Kidney (tissue), 14 donors: ENCODE measurements around the gene CELF4. TPM values are rescaled to one million over a fixed set of nuclear protein-coding genes. Genes with fewer than 3 reads are reported as not detected.
A peak's percentile ranks its signal among the peaks of the same experiment; 100 is the strongest.

Source experiments
- DNase-seq, 5 donors: peaks; one replicate each; pipeline ENCODE4 v3.0.0-alpha.2; 2013 to 2020
- FAIRE-seq: peaks from 2 replicates; lab custom pipeline; 2012; peaks lifted over from hg19 to GRCh38; lab: Jason Lieb, UNC
- H3K27ac ChIP-seq, 2 donors: one replicate each; pipeline ENCODE4 v1.7.0; 2013; ENCODE audit warnings: low read depth in 2 of 2, low read length in 2 of 2, inconsistent platforms in 1 of 2
- H3K27me3 ChIP-seq: one replicate; pipeline ENCODE4 v1.7.1; 2013; ENCODE audit warnings: low read length, inconsistent platforms; ENCODE audit not compliant: control insufficient read depth, insufficient read depth
- H3K36me3 ChIP-seq, 3 donors: one replicate each; pipeline versions ENCODE4 v1.7.0 to v1.7.1; 2013; ENCODE audit warnings: low read length in 3 of 3, control low read depth in 1 of 3, inconsistent platforms in 1 of 3; ENCODE audit not compliant: insufficient read depth in 3 of 3, control insufficient read depth in 2 of 3
- H3K4me1 ChIP-seq, 3 donors: one replicate each; pipeline versions ENCODE4 v1.7.0 to v1.7.1; 2013; ENCODE audit warnings: low read length in 3 of 3, inconsistent platforms in 1 of 3, low read depth in 1 of 3; ENCODE audit not compliant: control insufficient read depth in 2 of 3, insufficient read depth in 2 of 3
- H3K4me3 ChIP-seq, 3 donors: one replicate each; pipeline versions ENCODE4 v1.7.0 to v1.8.1; 2013; ENCODE audit warnings: low read length in 3 of 3, control low read depth in 1 of 3, inconsistent platforms in 1 of 3
- H3K9ac ChIP-seq, 3 donors: one replicate each; pipeline versions ENCODE4 v1.7.0 to v1.7.1; 2013; ENCODE audit warnings: low read length in 3 of 3, control low read depth in 1 of 3, inconsistent platforms in 1 of 3
- H3K9me3 ChIP-seq, 3 donors: one replicate each; pipeline versions ENCODE4 v1.7.0 to v1.7.1; 2013; ENCODE audit warnings: low read length in 3 of 3, control low read depth in 1 of 3, inconsistent platforms in 1 of 3; ENCODE audit not compliant: control insufficient read depth in 2 of 3, insufficient read depth in 1 of 3
- CTCF ChIP-seq: IDR thresholded peaks from 3 replicates; pipeline ENCODE4 v1.5.1; 2012; ENCODE audit warnings: mild to moderate bottlenecking, moderate library complexity, borderline replicate concordance; ENCODE audit not compliant: insufficient read depth; ENCODE audit errors: extremely low read depth
- intact Hi-C: fragments of 100-400 bp; cut with DNase I; formaldehyde crosslinking; loops from one replicate; pipeline ENCODE4 v1.11.1; 2022
- polyA plus RNA-seq: library from polyadenylated mRNA; stranded (reverse); fragments of 350-450 nt; fragmentation: Illumina TruSeq; extraction: RNeasy Lipid Tissue Mini Kit (QIAGEN cat#74804); gene quantifications from one replicate; pipeline ENCODE4 v1.2.3, GENCODE V29; 2014; ENCODE audit warnings: low read depth, low replicate concordance; ENCODE audit not compliant: insufficient read depth
- total RNA-seq: library from RNA; stranded (reverse); fragmentation: NEBNext Ultra II Directional; extraction: Animal tissue kit (Norgen Biotek cat#: 25700); gene quantifications from one replicate; pipeline ENCODE4 v1.2.1, GENCODE V29; 2021
- donor health status: control.
- donor health status: control.
- donor health status: control.
- donor health status: control.
- donor health status: control.
- donor health status: DM: yes; HTN: yes; CAD: no.
- donor health status: Normal renal cell carcinoma (clear cell type).

CELF4 gene
- total and polyA plus RNA-seq, 2 donors from 2014 or later, result 0.85 to 1.5 TPM

DNA sequence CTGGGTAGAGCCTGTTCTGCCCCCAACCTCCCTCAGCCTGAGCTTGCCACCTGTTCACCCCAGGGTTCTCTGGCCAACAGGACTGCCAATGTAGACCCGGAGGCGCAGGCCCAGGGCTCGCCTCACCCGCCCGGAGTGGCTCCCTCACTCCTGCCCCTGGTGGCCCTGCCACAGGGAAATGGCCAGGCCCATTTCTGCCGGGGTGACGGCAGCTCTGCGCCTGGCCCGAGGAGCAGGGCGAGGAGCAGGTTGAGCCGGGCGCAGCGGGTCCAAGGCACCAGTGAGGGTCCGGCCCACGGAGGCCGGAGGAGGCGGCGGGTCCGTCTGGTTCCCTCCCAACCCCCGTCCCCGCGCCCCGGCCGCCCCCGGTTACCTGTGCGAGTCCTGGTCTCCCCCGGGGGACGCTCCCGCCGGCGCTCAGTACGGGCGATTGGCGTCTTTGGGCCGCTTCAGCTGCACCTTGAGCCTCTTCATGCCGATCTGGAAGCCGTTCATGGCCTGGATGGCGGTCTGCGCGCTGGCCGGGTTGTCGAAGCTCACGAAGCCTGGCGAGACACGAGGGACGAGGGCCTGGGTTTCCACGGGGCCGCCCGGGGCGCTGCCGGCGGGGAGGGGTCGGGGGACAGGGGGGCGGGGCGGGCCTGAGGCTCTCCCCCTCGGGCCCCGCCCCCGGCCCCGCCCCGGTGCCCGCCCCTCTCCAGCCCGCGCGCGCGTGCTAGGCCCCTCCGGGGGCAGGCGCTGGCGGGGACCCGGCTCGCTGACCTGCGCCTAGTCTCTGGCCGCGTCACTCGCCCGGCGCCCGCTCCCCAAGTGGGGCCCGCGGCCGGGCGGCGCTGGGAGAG is 312.0 kb downstream of the CELF4 start:
- TF ChIP-seq CTCF, result no peak

GRCh38 chr18:37252854-37253393 is 312.7 kb downstream of the CELF4 start:
- intact Hi-C loops, result no loop called here
- Histone ChIP-seq H3K4me3 (no peak overlapping the region), H3K27ac (no peak overlapping the region), H3K36me3 (no peaks in the 10 kb centered on the region), H3K9me3 (no peaks in the 10 kb centered on the region), H3K9ac (no peak overlapping the region), H3K4me1 (no peaks in the 10 kb centered on the region), H3K27me3 (peaks cover 3% of the 10 kb centered on the region)
- DNase-seq (no peak), FAIRE-seq (no peak)
- no peak for TF ChIP-seq CTCF

More for the DNA sequence above, 312.0 kb downstream of the CELF4 start:
- Histone ChIP-seq H3K9ac (no peak overlapping the region), H3K27me3 (peaks cover 3% of the 10 kb centered on the region), H3K9me3 (no peaks in the 10 kb centered on the region), H3K27ac (no peak overlapping the region), H3K4me1 (no peaks in the 10 kb centered on the region), H3K36me3 (no peaks in the 10 kb centered on the region), H3K4me3 (no peak overlapping the region)
- DNase-seq (peak in 4 of 5 donors; percentile 61 to 83 (median 74)), FAIRE-seq (no peak)
- intact Hi-C loops, result no loop called here

- Histone ChIP-seq H3K9me3 (no peaks in the 10 kb centered on the region), H3K27ac (no peak overlapping the region), H3K4me3 (no peak overlapping the region), H3K9ac (no peak overlapping the region), H3K4me1 (no peaks in the 10 kb centered on the region), H3K36me3 (no peaks in the 10 kb centered on the region), H3K27me3 (peaks cover 3% of the 10 kb centered on the region)
- FAIRE-seq (no peak), DNase-seq (no peak)
- TF ChIP-seq CTCF, result no peak
- intact Hi-C loops, result no loop called here
These were observed 313.3 kb downstream of the CELF4 start for GRCh38 chr18:37252342-37252741.
